Stimulated activated CD8-positive, alpha-beta memory T cell treated with anti-CD3 and anti-CD28 coated beads, Interleukin-12 subunit alpha, Interleukin-12 subunit beta, amount 100 ng/mL, for 1 hour (primary cell): ENCODE results near the gene PTCD2.

ENCODE experiments used
- DNase-seq: peaks from one replicate; pipeline ENCODE4 v3.0.0-alpha.2; 2020; ENCODE audit warnings: low read depth

Gene PTCD2

GRCh38 chr5:72346398-72346797 is 26.2 kb downstream of the PTCD2 start:
- no peak for DNase-seq

- no peak for DNase-seq
These were observed 27.7 kb downstream of the PTCD2 start for GRCh38 chr5:72347801-72348308.

- DNase-seq: no peak
These were observed 31.2 kb downstream of the PTCD2 start for GRCh38 chr5:72351376-72351775.

GRCh38 chr5:72352616-72353015 is 32.4 kb downstream of the PTCD2 start:
- DNase-seq: no peak

GRCh38 chr5:72353046-72353445 is 32.9 kb downstream of the PTCD2 start:
- no peak for DNase-seq

- DNase-seq: no peak
These were observed 35.6 kb downstream of the PTCD2 start for GRCh38 chr5:72355706-72356299.

- no peak for DNase-seq
These were observed 36.2 kb downstream of the PTCD2 start for GRCh38 chr5:72356361-72356760.

GRCh38 chr5:72358925-72359324 is 38.8 kb downstream of the PTCD2 start:
- DNase-seq: no peak

GRCh38 chr5:72359886-72360285 is 39.7 kb downstream of the PTCD2 start:
- DNase-seq: no peak

- no peak for DNase-seq
These were observed 43.1 kb downstream of the PTCD2 start for GRCh38 chr5:72363166-72363802.

- no peak for DNase-seq
These were observed 44.0 kb downstream of the PTCD2 start for GRCh38 chr5:72364171-72364570.

GRCh38 chr5:72364951-72365350 is 44.8 kb downstream of the PTCD2 start:
- DNase-seq: no peak

GRCh38 chr5:72366324-72366976 is 46.3 kb downstream of the PTCD2 start:
- DNase-seq: no peak

- DNase-seq: no peak
These were observed 48.1 kb downstream of the PTCD2 start for GRCh38 chr5:72368271-72368670.

GRCh38 chr5:72369301-72369700 is 49.1 kb downstream of the PTCD2 start:
- DNase-seq: no peak

- DNase-seq: no peak
These were observed 49.5 kb downstream of the PTCD2 start for GRCh38 chr5:72369711-72370110.

GRCh38 chr5:72372331-72372730 is 52.2 kb downstream of the PTCD2 start:
- DNase-seq: no peak

- DNase-seq: no peak
These were observed 52.8 kb downstream of the PTCD2 start for GRCh38 chr5:72372923-72373322.

- no peak for DNase-seq
These were observed 54.7 kb downstream of the PTCD2 start for GRCh38 chr5:72374844-72375243.

GRCh38 chr5:72376381-72376780 is 56.2 kb downstream of the PTCD2 start:
- DNase-seq: no peak

- DNase-seq: no peak
These were observed 57.9 kb downstream of the PTCD2 start for GRCh38 chr5:72377910-72378638.

GRCh38 chr5:72378639-72379289 is 58.6 kb downstream of the PTCD2 start:
- DNase-seq: no peak
